Measurements from ENCODE around the gene ENTPD8. TPM values are rescaled to one million over a fixed set of nuclear protein-coding genes. Genes with fewer than 3 reads are reported as not detected.
A peak's percentile ranks its signal among the peaks of the same experiment; 100 is the strongest.
"Not testable (repeated sequence)": the region's sequence is repeated elsewhere in the genome, so short reads cannot be mapped to it uniquely, and the experiment has no call there.

ENTPD8 gene
- polyA plus RNA-seq, 10 donors, result 0.17 to 0.71 (median 0.32) TPM

DNA sequence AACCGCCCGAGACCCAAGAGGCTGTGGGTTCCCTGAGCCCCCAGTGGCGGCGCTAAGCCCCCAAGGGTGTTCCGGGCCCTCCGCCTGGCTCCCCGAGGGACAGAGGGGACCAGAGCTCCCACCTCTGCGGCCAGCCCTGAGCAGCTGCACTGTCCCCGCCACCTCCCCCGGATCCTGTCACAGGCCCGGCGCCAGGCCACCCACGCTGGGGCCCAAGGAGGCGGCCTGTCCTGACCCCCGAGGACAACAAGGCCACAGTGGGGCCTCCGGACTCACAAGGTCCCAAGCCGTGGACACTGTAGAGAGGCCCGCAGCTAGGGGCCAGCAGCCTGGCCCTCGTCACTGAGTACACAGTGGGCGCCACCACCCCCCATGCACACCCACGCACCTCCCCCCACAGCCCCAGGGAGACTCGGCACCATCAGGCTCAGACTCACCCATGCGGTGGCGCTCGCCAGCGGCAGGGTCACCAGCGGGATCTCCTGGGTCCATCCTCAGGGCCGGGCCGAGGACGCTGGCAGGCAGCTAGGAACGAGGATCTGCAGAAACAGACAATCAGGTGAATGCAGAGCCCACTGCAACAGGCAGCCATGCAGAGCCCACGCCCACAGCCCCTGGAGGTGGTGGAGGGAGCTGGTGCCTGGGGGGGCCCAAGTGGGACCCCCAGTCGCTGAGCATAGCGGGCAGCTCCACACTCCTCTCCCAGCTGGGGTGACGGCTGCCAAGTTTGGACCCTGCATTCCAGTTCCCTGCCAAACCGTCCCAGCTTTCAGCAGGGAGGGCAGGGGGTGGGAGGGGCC is 46.1 kb downstream of the ENTPD8 start:
- DNase-seq, result no peak

DNA sequence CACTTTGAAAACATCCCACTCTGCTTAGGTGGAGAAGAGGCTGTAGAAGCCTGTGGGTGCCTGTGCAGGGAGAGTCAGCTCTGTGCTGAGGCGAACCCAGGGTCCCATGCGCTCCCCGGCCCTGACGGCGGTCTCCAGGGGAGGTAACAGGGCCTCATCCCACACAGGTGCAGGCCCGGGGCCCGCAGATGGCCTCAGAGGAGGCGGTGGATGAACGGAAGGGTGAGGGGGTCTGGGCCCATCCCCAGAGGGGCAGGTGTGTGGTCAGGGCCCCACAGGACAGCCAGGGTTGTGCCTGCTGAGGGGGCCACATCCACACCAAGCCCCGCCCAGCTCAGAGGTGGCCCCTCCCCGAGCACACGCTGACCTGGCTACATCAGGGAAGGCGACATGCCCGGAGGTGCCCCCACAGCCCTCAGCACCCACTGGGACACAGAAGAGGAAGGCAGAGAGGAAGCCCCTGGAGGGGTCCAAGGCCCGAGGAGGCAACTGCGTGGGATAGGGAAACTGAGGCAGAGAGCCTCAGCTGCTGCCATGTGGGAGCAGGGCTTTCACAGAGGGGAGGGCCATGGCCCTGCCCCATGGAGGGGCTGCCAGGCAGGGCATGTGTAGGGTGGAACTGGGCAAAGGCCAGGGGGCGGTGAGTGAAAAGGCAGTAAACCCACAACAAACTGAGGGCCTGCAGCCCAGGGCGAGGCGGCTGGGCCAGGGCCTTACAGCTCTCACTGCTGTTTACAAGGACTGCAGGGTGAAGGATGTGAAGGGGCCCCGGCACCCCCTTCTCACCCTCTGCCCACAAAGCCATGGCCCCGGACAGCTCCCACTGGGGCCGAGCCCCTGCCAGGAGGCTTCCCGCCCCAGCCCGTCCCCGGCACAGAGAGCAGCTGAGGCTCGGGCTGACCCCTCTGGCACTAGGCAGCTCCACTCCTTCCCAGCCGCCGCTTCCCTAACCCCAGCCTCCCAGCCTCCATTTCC is 47.7 kb downstream of the ENTPD8 start:
- no peak for DNase-seq

DNA sequence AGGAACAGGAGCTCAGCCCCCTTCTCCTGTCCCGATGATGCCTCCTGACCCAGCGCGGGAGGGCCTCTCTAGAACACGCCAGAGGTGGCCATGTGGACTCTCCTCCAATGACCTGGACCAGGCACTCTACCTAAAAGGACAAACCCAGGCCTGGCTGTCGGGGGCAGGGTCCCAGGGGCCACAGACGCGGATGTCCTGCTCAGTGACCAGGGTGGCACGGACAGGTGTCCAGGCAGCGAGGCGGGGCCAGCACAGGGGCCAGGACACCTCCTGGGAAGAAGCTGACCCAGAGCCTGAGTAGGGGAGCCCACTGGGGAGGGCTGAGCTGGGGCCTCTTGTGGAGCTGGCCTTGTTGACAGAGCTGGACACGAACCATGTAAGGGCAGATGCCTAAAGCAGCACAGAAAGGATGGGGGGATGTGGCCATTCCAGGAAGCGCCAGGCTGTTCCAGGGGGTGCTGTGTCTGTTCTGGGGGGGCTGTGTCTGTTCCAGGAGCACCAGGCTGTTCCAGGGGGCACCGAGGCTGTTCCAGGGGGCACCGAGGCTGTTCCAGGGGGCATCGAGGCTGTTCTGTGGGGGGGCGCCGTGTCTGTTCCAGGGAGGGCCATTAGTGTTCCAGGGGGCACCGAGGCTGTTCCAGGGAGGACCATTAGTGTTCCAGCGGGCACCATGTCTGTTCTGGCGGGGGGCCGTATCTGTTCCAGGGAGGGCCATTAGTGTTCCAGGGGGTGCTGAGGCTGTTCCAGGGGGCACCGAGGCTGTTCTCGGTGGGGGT is 48.7 kb downstream of the ENTPD8 start:
- DNase-seq, result no peak

DNA sequence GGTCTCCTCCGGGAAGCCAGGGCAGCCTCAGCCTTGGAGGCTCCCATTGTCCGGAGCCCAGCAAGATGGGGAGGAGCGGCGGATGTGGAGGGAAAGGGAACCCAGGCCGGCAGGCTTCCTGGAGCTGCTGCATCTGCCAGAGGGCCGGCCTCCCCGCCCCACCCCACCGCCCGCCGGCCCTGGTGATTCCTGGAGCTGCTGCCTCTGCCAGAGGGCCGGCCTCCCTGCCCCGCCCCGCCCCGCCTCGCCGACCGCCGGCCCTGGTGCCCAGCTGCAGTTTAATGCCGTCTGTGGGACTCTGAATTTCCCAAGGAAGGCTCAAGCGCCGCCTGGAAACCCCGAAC is 49.8 kb downstream of the ENTPD8 start:
- peak in 1 of 3 donors; percentile 46 for DNase-seq

DNA sequence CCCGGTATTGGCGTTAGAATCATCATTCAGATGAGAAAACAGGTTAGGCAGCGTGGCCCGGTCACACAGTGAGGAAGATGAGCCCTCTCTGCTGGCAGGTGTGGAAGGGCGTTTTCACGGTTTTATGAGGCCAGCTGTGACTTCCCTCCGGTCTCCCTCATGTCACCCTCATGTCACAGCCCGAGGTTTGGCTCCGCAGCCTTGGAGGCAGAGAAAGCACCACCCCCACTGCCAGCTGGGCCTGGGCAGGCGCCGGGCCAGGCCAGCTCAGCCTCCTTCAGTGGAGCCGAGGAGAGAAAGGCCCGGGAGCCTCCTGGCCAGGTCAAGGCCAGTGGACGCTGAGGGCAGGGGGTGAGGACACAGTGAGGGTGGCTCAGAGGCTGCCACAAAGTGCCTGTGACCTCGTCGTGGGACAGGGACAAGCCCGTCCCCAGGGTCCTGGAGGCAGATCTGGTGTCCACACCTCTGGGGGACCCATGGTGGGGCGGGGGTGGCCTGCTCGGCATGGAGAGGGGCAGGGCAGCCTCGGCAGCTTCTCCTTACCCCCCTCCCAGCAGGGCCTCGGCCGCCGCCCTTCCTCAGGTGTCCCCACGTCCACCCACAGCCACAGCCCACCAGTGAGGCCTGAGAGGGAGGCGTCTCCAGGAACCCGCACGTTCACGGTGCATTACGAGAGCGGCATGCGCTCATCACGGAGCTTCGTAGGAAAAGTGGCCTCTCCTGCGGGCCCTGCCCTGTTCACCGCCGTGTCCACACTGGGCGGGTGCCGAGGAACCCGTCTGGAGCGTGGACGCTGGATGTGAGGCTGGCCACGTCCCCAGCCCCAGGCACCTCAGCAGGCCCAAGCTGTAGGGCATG is 50.4 kb downstream of the ENTPD8 start:
- peak in 1 of 3 donors; percentile 67 for DNase-seq

DNA sequence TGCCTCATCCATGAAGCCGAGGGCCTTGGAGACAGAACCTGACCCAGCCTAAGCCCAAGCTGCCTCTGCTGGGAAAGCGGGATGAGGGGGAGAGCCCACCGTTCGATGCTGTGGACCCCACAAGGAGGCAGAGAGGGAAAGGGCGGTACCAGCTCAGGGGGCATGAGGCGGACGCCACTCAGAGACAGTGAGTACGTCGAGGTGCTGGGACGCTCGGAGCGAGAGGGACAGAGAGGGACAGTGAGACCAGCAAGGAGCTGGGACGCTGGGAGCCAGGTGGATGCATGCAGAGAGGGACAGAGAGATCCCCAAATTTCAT is 51.8 kb downstream of the ENTPD8 start:
- DNase-seq, result no peak

DNA sequence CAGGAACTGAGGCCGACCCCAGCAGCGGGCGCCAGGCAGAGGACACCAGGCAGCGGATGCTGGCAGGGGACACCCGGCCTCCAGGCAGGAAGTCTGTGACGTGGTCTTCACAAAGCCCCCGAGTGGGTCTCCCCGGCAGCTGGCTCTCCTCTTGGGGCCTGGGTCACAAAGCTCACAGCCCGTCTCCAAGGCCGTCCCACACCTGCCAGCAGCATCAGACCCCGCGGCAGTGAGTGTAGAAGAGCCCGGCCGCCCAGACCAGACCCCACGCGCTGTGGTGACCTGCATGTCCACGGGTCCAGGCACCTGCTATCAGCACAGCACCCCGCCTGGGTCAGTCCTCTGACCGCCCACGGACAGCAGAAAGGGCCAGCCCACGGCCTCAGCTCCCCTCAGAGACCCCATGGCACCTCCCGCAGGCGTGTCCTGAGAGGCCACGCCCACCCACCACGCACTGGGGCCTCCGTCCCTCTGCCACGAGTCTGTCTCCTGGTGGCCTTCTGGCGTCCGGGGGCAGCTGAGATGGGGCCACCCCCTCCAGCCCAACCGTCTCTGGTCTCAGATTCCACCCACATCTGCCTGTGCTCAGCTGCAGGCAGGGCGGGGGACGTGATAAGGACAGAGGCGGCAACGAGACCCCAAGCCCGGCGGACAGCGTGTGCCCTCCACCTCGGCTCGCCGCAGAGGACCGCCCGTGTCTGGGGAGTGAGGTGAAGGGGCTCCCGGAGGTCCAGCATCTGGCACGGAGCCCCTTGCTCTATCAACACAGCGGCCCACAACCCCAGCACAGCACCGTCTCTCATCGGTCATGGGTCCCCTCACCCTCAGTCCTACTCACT is 52.3 kb downstream of the ENTPD8 start:
- no peak for DNase-seq

DNA sequence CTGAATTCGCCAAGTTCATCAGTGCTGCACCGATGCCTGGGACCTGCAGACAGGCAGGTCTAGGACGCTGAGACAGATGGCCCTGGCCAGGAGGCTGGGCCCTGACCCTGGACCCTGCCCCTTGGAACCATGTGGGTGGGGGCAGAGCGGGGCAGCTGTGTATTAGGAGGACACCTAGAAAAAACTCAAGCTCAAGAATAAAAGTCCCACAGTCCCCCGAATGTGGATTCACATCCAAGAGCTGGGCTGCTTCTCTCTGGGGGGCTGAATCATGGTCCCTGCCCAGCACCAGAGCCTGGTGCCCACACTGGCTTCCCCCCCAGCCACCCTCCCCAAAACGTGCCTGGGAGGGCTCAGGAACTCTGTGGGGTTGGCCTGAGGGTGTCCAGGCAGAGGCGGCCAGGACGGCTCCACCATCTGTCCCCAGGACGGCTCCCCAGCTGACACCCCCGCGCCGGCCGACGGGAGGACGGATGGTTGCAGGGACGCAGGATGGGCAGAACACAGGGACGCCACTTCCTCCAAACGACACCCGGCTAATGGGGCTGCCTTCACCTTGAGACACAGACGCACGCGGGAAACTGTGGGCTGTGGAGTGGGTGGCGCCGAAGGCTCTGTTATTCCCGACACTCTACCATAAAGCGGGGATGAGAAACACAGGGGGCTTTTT is 53.1 kb downstream of the ENTPD8 start:
- no peak for DNase-seq

DNA sequence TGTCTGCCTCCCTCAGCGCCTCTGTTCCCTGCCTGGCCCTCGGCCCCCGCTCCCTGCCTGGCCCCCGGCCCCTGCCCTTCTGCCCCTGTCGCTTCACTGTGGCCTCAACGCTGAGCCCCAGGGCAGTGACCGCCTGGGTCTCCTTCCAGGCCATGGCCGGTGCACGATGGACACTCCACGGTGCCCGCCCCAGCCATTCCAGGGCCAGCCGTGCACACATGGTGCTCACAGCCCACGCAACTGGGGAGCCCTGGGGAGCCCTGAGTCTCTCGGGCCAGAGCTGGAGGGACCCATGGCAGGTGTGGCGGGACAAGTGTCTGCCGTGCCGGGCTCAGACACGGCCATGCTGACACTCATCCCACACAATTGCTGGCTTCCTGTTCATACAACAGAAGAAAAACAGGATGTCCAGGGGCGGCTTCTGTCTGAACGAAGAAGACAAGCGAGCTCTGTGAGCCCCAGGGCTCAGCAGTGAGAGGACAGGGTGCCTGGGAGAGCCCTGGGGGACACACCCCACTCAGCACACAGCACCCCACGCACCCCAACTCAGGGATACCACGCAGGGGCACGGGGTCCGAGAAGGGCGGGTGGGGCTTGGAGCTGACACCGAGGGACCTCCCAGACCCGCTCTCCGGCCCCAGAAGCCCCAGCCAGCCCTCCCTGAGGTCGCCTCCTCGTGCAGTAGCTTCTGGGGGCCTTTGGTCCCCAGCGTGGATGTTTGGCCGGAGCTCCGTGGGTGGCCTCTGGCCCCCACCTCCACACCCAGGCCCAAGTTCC is 53.9 kb downstream of the ENTPD8 start:
- DNase-seq, result no peak

DNA sequence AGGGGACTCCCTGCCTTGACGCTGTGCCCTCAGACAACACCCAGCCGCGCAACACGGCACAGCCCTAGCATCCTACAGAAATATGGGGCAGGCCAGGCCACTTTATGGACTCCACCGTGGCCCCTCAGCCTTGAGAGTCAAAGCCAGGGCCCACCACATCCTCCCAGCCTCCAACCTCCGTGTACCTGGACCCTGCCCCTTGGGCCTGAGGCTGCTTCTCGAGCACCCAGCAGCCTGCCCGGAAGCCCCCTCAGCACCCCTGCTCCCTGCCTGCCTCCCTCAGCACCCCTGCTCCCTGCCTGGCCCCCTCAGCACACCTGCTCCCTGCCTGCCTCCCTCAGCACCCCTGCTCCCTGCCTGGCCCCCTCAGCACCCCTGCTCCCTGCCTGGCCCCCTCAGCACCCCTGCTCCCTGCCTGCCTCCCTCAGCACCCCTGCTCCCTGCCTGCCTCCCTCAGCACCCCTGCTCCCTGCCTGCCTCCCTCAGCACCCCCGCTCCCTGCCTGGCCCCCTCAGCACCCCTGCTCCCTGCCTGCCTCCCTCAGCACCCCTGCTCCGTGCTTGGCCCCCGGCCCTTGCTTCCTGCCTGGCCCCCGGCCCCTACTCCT is 54.5 kb downstream of the ENTPD8 start:
- DNase-seq, result not testable (repeated sequence)

DNA sequence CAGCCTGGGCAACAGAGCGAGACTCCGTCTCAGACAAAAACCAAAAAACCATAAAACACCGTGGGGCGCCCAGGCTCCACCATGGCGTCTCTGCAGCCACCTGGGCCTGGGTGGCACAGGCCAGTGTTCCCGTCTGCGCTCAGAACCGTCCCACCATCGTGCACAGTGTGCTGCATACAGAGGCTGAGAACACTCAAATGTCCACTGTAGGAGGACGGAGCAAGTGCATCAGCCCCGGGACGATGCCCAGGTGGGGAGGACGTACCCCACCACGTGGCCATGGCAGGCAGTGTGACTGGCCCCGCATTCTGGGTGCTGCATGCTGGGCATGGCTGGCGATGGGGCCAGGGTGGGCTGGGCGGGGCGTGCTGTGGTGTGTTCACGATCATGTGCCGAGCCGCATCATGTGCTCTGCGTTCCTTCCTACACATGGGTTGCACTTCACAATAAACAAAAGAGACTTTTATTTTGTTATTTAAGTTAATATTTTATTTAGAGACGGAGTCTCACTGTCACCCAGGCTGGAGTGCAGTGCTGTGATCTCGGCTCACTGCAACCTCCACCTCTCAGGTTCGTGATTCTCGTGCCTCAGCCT is 56.0 kb downstream of the ENTPD8 start:
- DNase-seq, result no peak

Other genes with a start within 250 kb of the ENTPD8 start
- 10 to 100 TPM in 2 of 10 donors, 1 to 10 TPM in 8; 5.8 to 10.9 (median 7.8) TPM for gene TPRN, start 240.6 kb downstream of the ENTPD8 start, polyA plus RNA-seq (ENCODE audit: insufficient read length in 10 of 10)
- 10 to 100 TPM; 30.3 to 36.7 (median 32.2) TPM for gene TMEM203, start 235.7 kb downstream of the ENTPD8 start, polyA plus RNA-seq (ENCODE audit: insufficient read length in 10 of 10)
- 10 to 100 TPM in 1 of 10 donors, 1 to 10 TPM in 9; 3.8 to 10.6 (median 6.9) TPM for gene NDOR1, start 235.7 kb downstream of the ENTPD8 start, polyA plus RNA-seq (ENCODE audit: insufficient read length in 10 of 10)
- 1 to 10 TPM; 1.8 to 4.5 (median 2.4) TPM for gene RNF208, start 219.1 kb downstream of the ENTPD8 start, polyA plus RNA-seq (ENCODE audit: insufficient read length in 10 of 10)
- gene CYSRT1, start 216.2 kb downstream of the ENTPD8 start, polyA plus RNA-seq (ENCODE audit: insufficient read length in 10 of 10), result 1 to 10 TPM in 9 of 10 donors, under 1 TPM in 1; 0.93 to 3.3 (median 2.0) TPM
- 1 to 10 TPM in 7 of 10 donors, under 1 TPM in 3; 0.80 to 3.4 (median 1.5) TPM for gene RNF224, start 213.9 kb downstream of the ENTPD8 start, polyA plus RNA-seq (ENCODE audit: insufficient read length in 10 of 10)
- 1 to 10 TPM in 5 of 10 donors, under 1 TPM in 5; 0.29 to 2.0 (median 0.89) TPM for gene SLC34A3, start 210.5 kb downstream of the ENTPD8 start, polyA plus RNA-seq (ENCODE audit: insufficient read length in 10 of 10)
- gene TUBB4B, start 200.1 kb downstream of the ENTPD8 start, polyA plus RNA-seq (ENCODE audit: insufficient read length in 10 of 10), result 100 to 1,000 TPM; 125 to 258 (median 160) TPM
- gene STPG3, start 190.1 kb downstream of the ENTPD8 start, polyA plus RNA-seq (ENCODE audit: insufficient read length in 10 of 10), result under 1 TPM in 7 of 10 donors, not detected in 3; 0.16 to 0.62 (median 0.32) TPM
- 10 to 100 TPM; 39.3 to 55.4 (median 45.0) TPM for gene NELFB, start 186.0 kb downstream of the ENTPD8 start, polyA plus RNA-seq (ENCODE audit: insufficient read length in 10 of 10)
- gene TOR4A, start 163.6 kb downstream of the ENTPD8 start, polyA plus RNA-seq (ENCODE audit: insufficient read length in 10 of 10), result 1 to 10 TPM; 3.9 to 7.8 (median 5.6) TPM
- gene NRARP, start 139.1 kb downstream of the ENTPD8 start, polyA plus RNA-seq (ENCODE audit: insufficient read length in 10 of 10), result 1 to 10 TPM; 2.9 to 7.5 (median 4.8) TPM
- 10 to 100 TPM in 3 of 10 donors, 1 to 10 TPM in 7; 8.2 to 14.1 (median 9.3) TPM for gene EXD3, start 18.2 kb downstream of the ENTPD8 start, polyA plus RNA-seq (ENCODE audit: insufficient read length in 10 of 10)
- 1 to 10 TPM; 1.1 to 2.6 (median 1.9) TPM for gene NOXA1, start 18.0 kb downstream of the ENTPD8 start, polyA plus RNA-seq (ENCODE audit: insufficient read length in 10 of 10)
- gene NSMF, start 18.0 kb upstream of the ENTPD8 start, polyA plus RNA-seq (ENCODE audit: insufficient read length in 10 of 10), result 10 to 100 TPM; 17.1 to 30.9 (median 20.2) TPM
- gene PNPLA7, start 109.0 kb upstream of the ENTPD8 start, polyA plus RNA-seq (ENCODE audit: insufficient read length in 10 of 10), result 1 to 10 TPM; 1.1 to 4.1 (median 2.2) TPM
- gene MRPL41, start 110.5 kb upstream of the ENTPD8 start, polyA plus RNA-seq (ENCODE audit: insufficient read length in 10 of 10), result 10 to 100 TPM; 17.7 to 39.4 (median 22.2) TPM
- 10 to 100 TPM; 18.3 to 45.4 (median 24.8) TPM for gene DPH7, start 137.6 kb upstream of the ENTPD8 start, polyA plus RNA-seq (ENCODE audit: insufficient read length in 10 of 10)
- 10 to 100 TPM; 13.3 to 25.1 (median 17.3) TPM for gene ZMYND19, start 149.2 kb upstream of the ENTPD8 start, polyA plus RNA-seq (ENCODE audit: insufficient read length in 10 of 10)
- gene ARRDC1, start 164.3 kb upstream of the ENTPD8 start, polyA plus RNA-seq (ENCODE audit: insufficient read length in 10 of 10), result 10 to 100 TPM; 22.3 to 39.6 (median 33.2) TPM
- 10 to 100 TPM; 35.8 to 56.6 (median 46.2) TPM for gene EHMT1, start 177.6 kb upstream of the ENTPD8 start, polyA plus RNA-seq (ENCODE audit: insufficient read length in 10 of 10)

Data from muscle of back (tissue), 11 donors.